ENCODE data around the gene TSSK2.

TSSK2 gene

DNA sequence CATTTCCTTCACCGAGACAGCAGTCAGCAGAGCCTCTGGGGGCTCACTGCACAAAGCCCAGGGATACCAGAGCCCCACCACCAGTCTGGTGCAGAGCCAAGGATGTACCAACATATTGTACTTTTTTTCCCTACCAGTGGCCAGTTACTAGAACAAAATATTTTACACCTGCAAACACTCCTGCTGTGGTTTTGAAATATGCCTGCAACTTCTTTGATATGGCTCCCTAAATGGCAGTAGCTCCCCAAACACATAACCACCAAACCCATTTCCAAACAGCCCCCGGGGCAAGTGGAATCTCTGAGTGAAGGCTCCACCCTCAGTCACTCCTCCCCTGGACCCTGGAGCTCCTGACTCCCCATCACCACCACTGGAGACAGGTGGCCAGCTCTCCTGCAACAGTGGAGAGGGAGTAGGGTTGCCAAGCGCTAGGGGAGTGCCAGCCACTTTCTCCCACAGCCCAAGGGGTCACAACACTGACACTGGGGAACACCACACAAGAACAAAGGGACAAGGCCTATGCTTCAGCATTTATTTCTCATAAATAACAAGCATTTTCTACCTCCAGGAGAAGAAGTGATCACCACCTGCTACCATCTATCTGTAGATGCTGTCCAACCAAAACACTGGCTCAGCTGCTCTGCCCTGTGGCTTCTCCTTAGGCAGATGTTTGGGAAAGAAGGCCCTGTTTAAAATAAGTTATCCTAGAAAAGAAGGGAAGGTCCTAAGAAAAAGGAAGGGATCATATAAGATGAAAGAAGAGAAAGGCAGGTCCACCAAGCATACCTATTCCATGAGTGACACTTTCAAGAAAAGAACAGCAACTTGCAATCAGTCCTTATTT is 24.0 kb upstream of the TSSK2 start:
- DNase-seq (ENCODE audit: low read depth) = no peak

DNA sequence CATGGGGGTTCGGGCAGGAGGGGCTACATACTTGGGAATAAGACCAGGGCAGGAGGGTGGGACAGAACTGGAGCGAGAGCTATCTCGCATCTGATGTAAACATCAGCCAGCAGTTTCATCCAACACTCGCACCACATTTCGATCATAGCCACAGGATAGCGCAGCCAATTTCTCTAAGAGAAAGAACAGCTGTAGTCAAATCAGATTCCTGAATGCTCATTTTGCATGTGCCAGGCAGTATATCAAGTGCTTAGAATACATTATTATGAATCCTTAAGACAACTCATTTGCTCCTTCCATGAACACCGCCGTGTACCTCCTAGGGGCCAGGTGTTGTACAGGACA is 23.4 kb upstream of the TSSK2 start:
- DNase-seq (ENCODE audit: low read depth) = no peak

DNA sequence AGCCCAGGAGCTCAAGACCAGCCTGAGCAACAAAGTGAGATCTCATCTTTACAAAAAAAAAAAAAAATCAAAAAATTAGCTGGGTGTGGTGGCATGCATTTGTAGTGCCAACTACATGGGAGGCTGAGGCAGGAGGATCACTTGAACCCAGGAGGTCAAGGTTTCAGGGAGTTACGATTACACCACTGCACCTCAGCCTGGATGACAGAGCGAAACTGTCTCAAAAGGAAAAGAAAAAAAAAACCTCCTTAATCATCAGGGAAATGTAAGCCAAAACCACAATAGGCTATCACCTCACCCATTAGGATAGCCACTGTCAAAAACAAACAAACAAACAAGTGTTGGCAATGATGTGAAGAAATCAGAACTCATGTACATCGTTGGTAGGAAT is 22.3 kb upstream of the TSSK2 start:
- no peak for DNase-seq (ENCODE audit: low read depth)

DNA sequence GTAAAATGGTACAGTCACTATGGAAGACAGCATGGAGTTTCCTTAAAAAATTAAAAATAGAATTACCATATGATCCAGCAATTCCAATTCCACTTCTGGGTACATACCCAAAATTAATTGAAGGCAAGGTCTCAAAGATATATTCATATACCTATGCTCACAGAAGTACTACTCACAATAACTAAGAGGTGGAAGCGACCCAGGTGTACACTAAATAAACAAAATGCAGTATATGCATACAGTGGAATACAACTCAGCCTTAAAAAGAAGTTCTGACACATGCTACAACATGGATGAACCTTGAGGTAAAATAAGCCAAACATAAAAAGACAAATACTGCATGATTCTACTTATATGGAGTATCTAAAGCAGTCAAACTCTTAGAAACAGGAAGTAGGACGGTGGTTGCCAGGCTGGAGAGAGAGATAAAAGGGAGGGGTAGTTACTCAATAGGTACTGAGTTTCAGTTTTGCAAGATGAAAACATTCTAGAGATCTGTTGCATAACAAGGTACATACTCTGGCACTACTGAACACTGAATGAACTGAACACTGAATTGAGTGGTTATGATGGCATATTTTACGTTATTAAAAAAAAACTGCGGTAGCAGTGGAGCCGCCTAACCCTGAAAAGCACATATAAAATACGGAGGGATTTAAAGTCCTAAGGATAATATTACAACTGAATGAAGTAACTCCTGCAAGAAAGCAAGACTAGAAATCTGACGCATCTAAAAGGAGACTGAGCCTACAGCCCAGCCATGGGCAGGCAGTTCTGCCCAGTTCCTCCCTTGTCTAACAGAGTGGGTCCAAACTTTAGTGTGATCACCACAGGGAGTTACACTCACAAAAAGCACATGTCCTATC is 21.7 kb upstream of the TSSK2 start:
- peak; percentile 12 for DNase-seq (ENCODE audit: low read depth)

DNA sequence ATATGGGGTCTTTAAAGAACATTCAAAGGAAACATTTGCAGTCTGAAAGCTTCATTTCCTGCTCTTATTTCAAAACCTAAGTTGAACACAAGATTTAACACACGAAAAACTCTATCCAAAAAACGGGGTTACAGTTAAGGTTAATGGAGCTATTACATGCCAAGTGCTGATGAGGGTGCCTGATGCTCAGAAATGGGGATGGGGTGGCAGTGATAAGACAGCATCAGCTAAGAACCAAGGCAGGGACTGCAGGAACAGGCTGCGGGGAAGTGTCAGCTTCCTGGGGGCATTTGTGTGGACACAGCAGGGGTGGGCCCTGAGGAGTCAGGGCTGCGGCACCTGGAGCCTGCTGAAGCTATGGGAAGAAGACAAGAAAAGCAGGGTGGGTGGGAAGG is 21.0 kb upstream of the TSSK2 start:
- no peak for DNase-seq (ENCODE audit: low read depth)

DNA sequence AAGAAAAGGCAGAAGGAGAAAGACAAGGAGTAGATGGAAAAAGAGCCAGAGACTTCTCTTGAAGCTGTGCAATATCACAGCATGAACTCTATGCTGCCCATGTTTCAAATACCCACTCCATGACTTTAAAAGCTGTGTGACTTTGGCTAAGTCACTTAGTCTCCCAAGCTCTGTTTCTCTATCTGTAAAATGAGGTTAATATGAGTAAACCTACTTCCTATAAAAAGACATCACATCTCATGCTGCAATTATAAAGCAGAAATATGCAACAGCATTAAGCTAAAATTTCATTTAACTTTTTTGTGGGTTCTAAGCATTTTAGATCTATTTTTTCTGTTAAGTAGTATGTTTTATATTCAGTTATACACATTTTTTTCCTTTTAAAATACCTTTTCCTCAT is 20.5 kb upstream of the TSSK2 start:
- no peak for DNase-seq (ENCODE audit: low read depth)

DNA sequence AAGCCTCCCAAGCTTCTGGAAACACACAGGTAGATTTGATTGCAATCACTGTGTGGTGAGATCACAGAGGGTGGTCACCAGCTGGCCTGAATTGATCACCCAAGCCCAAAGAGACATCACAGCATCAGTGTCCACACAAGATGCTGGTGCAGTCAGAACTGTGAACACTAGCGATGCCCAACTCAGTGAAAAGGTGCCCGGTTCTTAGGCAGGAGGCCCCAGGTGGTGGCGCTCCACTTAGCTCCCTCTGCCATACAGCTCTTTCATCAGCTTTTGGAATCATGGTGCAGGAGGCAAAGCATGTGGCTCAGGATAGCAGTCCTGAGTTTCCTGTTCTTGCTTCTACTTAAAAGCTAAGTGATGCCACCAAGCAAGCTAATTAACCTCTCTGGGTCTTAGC is 20.0 kb upstream of the TSSK2 start:
- no peak for DNase-seq (ENCODE audit: low read depth)

DNA sequence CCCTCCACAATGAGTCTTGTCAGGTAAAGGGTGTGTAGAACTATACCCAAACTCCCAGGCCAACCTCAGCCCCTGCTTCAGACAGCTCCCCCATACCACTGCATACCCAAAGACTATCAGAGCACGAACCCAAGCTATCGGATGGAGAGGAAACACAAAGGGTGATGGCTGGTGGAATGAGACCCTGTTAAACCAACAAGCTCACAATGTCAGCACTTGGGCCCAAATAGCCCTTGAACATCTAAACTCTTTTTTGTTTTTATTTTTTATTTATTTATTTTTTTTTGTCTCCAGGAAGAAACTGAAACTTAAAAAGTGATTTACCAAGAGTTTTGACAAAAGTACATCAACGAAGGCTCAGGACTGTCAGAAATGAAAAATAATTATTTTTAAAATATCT is 19.5 kb upstream of the TSSK2 start:
- DNase-seq (ENCODE audit: low read depth) = no peak

DNA sequence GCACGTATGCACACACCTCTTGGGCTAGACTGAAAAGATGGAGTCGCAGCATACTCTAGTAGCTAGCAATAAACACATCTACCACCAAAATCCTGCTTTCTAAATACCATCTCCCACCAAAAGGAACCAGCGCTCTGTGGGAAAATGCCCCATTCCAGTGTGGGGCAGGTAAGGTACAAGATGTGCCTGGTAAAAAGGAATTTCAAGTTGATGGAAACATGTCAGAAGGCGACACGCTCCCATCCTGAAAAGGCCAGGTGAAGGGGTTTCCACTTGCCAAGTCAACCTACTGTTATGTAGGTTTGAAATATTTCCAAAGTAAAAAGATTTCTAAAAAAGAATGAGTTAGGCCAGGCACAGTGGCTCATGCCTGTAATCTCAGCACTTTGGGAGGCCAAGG is 17.7 kb upstream of the TSSK2 start:
- no peak for DNase-seq (ENCODE audit: low read depth)

DNA sequence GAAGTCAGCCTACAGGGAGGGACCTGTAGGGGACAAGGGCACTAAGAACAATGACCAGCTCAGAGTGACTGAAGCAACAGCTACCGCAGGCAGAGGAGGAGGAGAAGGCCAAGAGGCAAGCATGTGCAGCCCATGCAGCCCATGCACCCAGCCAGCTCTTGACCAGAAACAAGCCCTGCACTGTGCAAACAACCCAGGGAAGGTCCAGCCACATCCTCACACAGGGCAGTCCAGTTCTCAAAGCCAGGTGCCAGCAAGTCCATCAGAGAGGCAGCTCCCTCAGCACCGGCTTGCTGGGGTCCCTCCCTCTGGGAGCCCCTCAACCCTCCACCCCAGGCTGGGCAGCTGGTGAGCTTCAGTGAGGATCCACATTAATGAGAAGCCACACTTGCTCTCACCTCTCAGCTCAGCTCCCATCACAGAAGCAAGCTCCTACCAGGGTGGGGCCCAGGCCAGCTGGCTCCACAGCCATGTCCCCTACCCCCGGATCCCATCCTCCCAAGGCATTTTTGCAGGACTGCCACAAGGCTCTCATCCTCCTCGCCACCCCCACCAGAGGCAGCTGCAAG is 16.0 kb upstream of the TSSK2 start:
- DNase-seq (ENCODE audit: low read depth) = no peak

DNA sequence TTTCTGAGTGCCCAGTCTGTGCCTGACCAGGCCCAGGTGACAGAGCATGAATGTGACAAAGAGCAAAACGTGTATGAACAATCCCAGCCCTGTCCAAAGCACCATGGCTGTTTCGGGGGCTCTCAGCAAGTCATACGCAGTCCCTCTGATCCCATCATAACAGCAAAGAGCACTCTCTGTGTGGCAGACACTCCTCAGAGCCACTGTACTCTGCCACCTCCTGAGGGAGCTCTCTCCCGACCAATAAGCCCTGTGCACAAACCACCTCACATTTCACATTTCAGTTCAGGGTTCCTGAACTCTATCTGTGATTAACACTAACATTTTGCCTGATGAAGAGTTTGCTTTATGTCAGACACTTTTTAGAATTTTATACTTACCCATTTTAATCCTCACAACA is 15.5 kb upstream of the TSSK2 start:
- no peak for DNase-seq (ENCODE audit: low read depth)

DNA sequence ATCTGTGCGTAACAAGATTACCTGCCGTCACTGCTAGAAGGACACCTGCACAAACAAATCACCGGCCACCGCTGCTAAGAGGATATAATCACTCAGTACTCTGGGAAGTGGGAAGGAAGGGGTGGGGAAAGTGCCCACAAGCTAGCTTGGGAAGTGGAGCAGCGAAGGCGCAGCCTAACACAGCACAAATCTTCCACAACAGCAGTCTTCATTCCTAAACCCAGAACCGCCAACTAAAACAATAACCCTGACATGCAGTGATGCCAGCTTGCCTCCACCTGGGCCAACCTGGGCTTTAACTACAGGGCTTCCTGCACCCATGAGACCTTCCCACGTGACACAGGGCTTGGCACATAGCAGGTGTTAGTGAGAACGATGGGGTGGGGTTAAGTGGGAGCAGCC is 14.0 kb upstream of the TSSK2 start:
- DNase-seq (ENCODE audit: low read depth) = no peak

DNA sequence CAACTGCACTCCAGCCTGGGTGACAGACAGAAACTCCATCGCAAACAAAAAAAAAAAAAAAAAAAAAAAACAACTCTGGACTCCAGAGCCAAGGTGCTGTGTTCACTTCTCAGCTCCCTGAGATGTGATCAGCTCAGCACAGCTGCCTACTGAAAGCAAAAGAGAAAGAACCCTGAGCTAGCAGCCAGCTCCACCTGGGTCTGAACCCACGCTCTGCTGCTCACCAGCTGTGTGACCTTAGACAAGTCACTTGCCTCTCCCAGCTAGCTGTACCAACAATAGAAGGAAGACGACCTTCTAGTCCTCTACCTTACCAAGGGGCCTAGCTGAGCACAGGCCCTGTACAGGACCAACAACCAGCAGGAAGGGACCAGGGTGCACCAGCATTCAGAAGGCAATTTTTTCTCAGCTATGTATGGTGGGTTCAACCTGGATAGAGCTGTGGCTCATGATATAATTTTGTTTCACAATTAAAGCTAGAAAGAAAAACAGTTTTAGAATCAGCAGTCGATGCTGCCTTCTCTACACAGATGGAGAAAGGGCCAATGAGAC is 12.7 kb upstream of the TSSK2 start:
- no peak for DNase-seq (ENCODE audit: low read depth)

DNA sequence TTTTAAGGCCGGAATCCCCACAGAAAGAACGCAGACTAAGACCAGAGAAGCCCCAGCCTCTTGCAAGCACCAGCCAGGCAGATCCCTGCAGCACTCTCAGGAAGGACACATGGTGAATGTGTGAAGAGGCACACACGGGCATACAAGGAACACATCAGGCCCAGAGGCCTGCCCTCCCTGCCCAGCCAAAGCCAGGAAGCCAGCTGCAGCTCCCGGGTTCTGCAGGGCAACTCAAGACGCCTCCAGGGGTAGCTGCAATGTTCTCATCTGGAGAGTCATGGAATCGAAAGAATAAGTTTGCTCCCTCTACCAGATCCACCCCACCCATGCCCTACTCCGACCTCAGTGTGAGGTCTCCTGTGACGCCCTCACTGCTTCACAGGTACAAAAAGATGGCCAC is 11.2 kb upstream of the TSSK2 start:
- DNase-seq (ENCODE audit: low read depth) = no peak

DNA sequence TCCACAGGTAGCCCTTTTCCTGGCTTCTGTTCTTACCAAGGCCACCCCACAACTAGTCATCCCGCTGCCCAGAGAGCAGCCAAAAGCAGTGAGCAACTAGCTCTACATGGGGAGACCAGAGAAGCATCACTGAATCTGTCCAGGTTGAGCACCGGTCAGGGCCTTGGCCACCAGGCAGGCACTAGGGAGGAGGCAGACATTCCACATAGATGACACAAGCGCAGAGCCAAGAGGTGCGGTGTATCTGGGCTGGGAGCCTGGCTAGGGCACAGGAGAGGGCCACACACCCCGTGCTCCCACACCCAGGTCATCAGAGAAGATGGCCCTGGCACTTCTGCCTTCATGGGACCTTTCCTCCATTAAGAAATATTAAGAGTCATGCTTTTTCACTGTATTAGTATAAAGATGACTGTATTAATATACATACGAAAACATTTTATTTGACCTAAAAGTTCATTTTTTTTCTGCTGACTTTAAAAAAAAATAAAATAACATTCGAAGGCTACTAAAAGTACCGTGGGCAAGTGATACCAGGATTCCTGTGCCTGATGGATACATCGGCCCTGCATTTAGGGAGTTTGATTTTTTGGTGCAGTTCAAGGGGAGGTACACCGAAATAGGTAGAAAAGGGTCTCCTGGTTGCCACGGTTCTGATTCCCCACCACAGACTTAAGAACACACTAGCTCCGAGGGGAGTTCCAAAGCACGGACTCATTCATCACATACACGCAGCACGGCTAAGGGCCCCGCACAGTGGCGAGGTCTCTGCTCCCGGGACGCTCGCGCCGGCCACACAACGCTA is 10.1 kb upstream of the TSSK2 start:
- DNase-seq (ENCODE audit: low read depth) = peak; percentile 12

DNA sequence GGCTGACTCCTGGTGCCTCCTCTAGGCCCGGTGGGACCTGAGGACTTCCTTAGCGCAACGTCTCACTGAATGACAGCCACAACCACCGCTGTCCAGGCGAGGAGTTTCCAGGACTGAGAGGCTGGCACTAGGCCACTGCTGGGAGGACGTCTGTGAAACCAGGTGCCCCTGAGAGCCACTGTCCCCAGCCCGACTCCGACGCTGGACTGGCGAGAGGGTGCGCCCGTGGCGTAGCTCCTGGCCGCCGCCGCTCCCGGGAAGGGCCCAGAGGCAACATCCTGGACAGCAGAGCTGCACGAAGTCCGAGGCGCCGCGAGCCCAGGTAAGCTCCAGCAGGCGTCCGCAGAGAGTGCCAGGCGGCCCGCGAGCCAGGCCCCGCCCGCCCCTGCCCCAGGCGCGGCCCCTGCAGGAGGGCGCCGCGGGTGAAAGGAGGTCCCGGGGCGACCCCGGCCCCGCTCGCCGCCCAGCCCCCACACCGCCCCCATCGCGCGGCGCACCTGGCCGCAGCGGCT is 9.4 kb upstream of the TSSK2 start:
- peak; percentile 20 for DNase-seq (ENCODE audit: low read depth)

DNA sequence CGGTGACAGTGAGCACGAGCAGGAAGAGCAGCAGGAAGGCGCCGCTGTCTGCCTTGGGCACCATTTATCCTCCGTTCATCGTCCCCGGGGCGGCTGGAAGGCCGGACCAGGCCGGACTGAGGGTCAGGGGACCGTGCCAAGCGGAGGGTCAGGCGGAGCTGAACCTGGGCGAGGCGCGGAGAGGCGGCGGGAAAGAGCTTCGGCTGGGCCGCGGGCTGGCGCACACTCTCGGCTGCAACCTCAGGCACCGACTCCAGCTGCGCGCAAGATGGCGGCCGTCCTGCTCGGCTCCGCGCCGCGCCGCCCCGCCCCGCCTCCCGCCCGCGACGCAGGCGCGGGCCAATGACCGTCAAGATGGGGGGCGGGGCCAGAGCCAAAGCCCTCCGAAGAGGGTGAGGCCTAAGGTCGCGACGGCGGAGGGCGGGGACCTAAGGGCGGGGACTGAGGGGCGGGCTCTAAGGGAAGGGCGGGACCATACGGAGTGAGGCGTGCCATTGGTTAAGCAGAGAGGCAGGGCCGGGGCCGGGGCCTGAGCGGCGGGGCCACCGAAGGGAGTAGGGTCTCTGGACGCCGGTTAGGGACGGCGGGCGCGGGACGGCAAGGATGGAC is 8.9 kb upstream of the TSSK2 start, which contains the start of gene DGCR2:
Gene DGCR2 (minus strand): TSS at position 270 of the 609 bp plus-strand sequence. CDS start 206 bp downstream, at position 64.
- DNase-seq (ENCODE audit: low read depth) = peak; percentile 96

DNA sequence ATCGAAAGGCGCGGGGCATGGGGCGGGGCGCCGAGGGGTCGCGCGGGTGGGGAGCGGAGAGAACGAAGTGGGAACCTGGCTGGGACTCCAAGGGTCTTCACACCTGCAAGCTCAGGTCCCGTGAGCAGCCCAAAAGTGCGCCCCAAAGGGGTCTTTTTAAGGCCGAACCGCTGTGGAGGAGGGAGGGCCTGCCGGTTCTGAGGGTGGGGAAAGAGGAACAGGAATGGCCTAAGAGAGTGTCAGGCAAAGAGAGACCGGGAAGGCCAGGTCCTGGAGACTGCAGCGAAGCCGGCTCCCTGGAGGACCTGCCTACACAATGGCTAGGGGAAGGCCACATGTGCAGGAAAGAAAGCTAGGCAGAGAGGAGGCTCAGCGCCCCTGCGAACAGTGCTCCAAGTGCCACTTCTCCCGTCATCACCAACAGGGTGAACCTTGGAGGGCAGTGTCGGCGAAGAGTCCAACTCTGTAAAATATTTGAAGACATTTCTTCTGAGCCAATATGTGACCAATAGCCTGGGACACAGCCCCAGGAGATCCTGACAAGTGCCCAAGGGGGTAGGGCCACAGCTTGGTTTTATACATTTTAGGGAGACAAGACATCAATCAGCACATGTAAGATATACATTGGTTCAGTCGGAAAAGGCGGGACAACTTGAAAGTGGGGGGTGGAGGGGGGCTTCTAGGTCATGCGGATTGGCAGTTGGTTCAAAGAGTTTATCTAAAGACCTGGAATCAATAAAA is 8.2 kb upstream of the TSSK2 start:
- no peak for DNase-seq (ENCODE audit: low read depth)

DNA sequence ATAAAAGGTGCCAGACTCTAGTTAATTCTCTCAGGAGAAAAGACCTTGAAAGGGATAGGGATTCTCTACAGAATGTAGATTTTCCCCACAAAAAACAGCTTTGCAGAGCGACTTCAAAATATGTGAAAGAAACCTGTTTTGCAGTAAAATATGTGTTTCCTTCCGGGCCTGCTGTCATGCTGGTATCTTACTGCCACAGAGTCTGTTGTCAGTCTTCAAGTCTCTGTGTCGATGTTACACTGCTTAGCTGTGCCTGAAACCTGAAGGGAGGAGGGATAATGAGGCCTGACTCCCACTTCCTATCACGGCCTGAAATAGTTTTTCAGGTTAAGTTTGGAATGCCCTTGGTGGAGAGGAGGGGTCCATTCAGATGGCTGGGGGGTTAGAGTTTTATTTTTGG is 7.2 kb upstream of the TSSK2 start:
- DNase-seq (ENCODE audit: low read depth) = no peak

DNA sequence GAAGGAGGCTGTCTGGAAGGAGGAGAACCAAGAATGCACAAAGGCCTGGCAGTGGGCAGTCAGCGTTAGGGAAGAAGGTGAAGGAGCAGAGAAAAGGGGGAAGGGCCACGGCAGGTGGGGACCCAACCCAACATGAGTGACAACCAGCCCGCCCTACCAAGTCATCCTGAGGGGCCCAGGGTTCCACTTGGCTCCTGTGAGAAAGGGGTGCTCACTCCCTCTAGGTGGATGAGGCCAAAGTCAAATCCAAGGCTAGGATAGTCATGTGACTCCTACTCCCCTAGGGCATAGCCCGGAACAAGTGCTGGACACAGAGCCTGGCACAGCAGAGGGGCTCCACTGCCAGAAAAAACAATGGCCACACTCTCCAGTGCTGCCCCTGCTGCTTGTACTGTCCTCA is 6.7 kb upstream of the TSSK2 start:
- no peak for DNase-seq (ENCODE audit: low read depth)

DNA sequence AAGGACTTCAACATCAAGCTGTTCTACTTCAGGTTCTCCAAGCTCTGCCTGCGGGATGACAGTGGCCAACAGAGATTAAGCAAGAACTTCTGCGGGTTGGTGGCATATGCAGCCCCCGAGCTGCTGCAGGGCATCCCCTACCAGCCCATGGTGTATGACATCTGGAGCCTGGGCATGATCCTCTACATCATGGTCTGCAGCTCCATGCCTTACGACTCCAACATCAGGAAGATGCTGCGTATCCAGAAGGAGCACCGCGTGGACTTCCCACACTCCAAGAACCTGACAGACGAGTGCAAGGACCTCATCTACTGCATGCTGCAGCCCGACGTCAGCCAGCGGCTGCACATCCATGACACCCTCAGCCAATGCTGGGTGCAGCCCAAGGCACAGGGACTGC is 6.1 kb upstream of the TSSK2 start:
- no peak for DNase-seq (ENCODE audit: low read depth)
